CD8-positive, alpha-beta memory T cell (primary cell): ENCODE results near the gene P3H2. TPM values are rescaled to one million over a fixed set of nuclear protein-coding genes. Genes with fewer than 3 reads are reported as not detected.
A peak's percentile ranks its signal among the peaks of the same experiment; 100 is the strongest.

Source experiments
- CTCF ChIA-PET: fragments of 350-600 bp; sonication (Branson Sonifier 250); formaldehyde crosslinking; loops from one replicate; lab custom pipeline; 2021; ENCODE audit warnings: antibody characterized with exemption; lab: Charles Lee
- POLR2A ChIA-PET: fragments of 350-600 bp; sonication (Branson Sonifier 250); formaldehyde crosslinking; loops from one replicate; lab custom pipeline; 2021; ENCODE audit warnings: antibody characterized with exemption; lab: Charles Lee
- DNase-seq, 5 donors: peaks; one replicate each; pipeline versions ENCODE4 v3.0.0 to v3.0.0-alpha.2; 2020 to 2022; ENCODE audit warnings: mixed read lengths in 1 of 5
- H3K27ac ChIP-seq: one replicate; pipeline ENCODE4 v1.7.0; 2013; ENCODE audit warnings: low read depth, mild to moderate bottlenecking, low read length, moderate library complexity
- H3K27me3 ChIP-seq: 2 replicates; pipeline ENCODE4 v1.7.0; 2013; ENCODE audit warnings: low read length, mild to moderate bottlenecking; ENCODE audit not compliant: insufficient read depth, poor library complexity, severe bottlenecking
- H3K36me3 ChIP-seq: 2 replicates; pipeline ENCODE4 v1.7.0; 2013; ENCODE audit warnings: mild to moderate bottlenecking, low read length, moderate library complexity; ENCODE audit not compliant: insufficient read depth
- H3K4me1 ChIP-seq: 2 replicates; pipeline ENCODE4 v1.7.0; 2013; ENCODE audit warnings: mild to moderate bottlenecking, low read length, moderate library complexity; ENCODE audit not compliant: insufficient read depth
- H3K4me3 ChIP-seq: 2 replicates; pipeline ENCODE4 v1.7.0; 2013; ENCODE audit warnings: mild to moderate bottlenecking, low read length
- H3K9me3 ChIP-seq: 2 replicates; pipeline ENCODE4 v1.7.0; 2013; ENCODE audit warnings: mild to moderate bottlenecking, low read length
- H3K27ac Mint-ChIP-seq, 8 donors: one replicate each; pipeline ENCODE4 v1.8.0; 2020 to 2021; ENCODE audit warnings: mixed read lengths in 8 of 8, mild to moderate bottlenecking in 6 of 8, inconsistent platforms in 3 of 8, moderate library complexity in 3 of 8
- H3K27me3 Mint-ChIP-seq, 2 donors: one replicate each; pipeline ENCODE4 v1.8.0; 2020 to 2021; ENCODE audit warnings: mixed read lengths in 2 of 2, mild to moderate bottlenecking in 1 of 2, moderate library complexity in 1 of 2
- H3K36me3 Mint-ChIP-seq, 3 donors: one replicate each; pipeline ENCODE4 v1.8.0; 2020 to 2021; ENCODE audit warnings: mixed read lengths in 3 of 3, inconsistent platforms in 1 of 3, mild to moderate bottlenecking in 1 of 3
- H3K4me1 Mint-ChIP-seq, 3 donors: one replicate each; pipeline ENCODE4 v1.8.0; 2020 to 2021; ENCODE audit warnings: mixed read lengths in 3 of 3, inconsistent platforms in 1 of 3, mild to moderate bottlenecking in 1 of 3
- H3K4me3 Mint-ChIP-seq, 7 donors: one replicate each; pipeline ENCODE4 v1.8.0; 2020 to 2021; ENCODE audit warnings: mixed read lengths in 7 of 7, mild to moderate bottlenecking in 6 of 7, moderate library complexity in 4 of 7, inconsistent platforms in 2 of 7
- H3K9me3 Mint-ChIP-seq, 5 donors: one replicate each; pipeline ENCODE4 v1.8.0; 2020 to 2022; ENCODE audit warnings: mixed read lengths in 5 of 5, mild to moderate bottlenecking in 3 of 5, moderate library complexity in 2 of 5, inconsistent platforms in 1 of 5
- polyA plus RNA-seq: library from polyadenylated mRNA; unstranded; fragments of 300-500 nt; fragmentation: Illumina TruSeq; gene quantifications from one replicate; pipeline ENCODE4 v1.2.3, GENCODE V29; 2021
- total RNA-seq, 2 experiments: library from RNA; stranded (reverse); gene quantifications; one replicate each; pipeline ENCODE4 v1.2.3, GENCODE V29; 2021

The P3H2 gene
- total and polyA plus RNA-seq, 3 experiments from 2014 or later, result not detected

DNA sequence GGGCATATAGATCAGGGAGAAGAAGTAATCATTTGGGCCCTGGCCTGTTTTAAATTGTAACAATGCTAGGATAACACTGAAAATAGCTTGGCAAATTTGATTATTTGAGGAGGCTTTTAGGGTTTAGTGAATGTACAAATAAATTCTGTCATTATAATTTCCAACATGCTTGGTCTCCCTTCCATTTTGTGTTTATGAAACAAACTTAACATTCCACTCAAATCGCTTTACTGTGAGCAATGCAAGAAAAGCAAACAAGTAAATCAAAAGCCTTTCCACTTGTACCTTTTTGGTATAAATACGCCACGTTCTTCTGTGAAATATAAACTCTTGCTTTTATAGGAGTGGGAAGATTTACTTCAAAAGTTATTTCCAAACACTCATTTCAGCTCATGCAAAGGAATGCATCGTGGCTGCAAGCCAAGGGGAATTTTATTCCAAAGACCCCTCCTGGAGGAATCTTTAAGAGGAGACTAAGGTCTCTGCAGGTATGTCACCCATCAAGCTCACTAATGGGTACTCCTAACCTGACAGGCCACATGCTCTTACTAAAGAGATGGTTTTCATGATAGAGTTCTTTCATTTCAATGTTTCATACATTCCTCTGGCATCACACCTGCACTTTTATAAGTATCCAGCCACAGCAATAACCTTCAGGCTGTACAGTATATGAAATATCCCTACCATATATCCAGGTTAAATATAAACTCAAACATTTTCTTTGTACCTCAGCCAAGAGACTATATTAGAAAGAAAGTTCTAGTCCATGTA is 115.2 kb downstream of the P3H2 start:
- no peaks in the 10 kb centered on the region for H3K4me1 ChIP-seq
- H3K9me3 ChIP-seq, result no peaks in the 10 kb centered on the region
- H3K27ac ChIP-seq, result no peak overlapping the region
- Mint-ChIP-seq H3K4me1 (no peaks in the 10 kb centered on the region), H3K9me3 (no peaks in the 10 kb centered on the region), H3K4me3 (no peak overlapping the region), H3K27me3 (peaks cover 2 to 16% of the 10 kb centered on the region in 2 donors), H3K27ac (no peak overlapping the region), H3K36me3 (no peaks in the 10 kb centered on the region)
- CTCF ChIA-PET, result no interaction called here
- H3K4me3 ChIP-seq, result no peak overlapping the region
- POLR2A ChIA-PET, result no interaction called here
- H3K36me3 ChIP-seq, result no peaks in the 10 kb centered on the region
- no peaks in the 10 kb centered on the region for H3K27me3 ChIP-seq
- no peak for DNase-seq

DNA sequence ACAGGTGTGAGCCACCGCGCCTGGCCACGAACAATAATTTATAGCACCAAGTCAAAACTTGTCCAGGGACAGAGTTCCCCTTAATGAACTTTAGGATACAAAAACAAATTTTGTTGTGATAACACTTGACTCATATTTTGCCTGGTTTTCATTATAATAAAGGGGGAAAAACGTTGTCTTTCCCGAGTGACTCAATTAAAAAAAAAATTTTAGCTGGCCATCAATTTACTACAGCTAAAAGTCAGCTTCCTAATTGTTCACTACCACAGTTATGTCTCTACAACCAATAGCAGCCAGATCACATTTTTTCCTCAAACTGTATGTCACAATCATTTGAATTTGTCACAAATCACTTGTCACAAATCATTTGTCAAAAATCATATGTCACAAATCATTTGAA is 116.0 kb downstream of the P3H2 start:
- no peaks in the 10 kb centered on the region for H3K9me3 ChIP-seq
- H3K27me3 ChIP-seq, result no peaks in the 10 kb centered on the region
- H3K4me1 ChIP-seq, result no peaks in the 10 kb centered on the region
- CTCF ChIA-PET, result no interaction called here
- no peaks in the 10 kb centered on the region for H3K36me3 Mint-ChIP-seq
- POLR2A ChIA-PET, result no interaction called here
- H3K4me1 Mint-ChIP-seq, result no peaks in the 10 kb centered on the region
- no peak overlapping the region for H3K4me3 ChIP-seq
- no peak overlapping the region for H3K4me3 Mint-ChIP-seq
- H3K36me3 ChIP-seq, result no peaks in the 10 kb centered on the region
- DNase-seq, result no peak
- no peak overlapping the region for H3K27ac Mint-ChIP-seq
- peaks cover 2 to 16% of the 10 kb centered on the region in 2 donors for H3K27me3 Mint-ChIP-seq
- H3K9me3 Mint-ChIP-seq, result no peaks in the 10 kb centered on the region
- H3K27ac ChIP-seq, result no peak overlapping the region

DNA sequence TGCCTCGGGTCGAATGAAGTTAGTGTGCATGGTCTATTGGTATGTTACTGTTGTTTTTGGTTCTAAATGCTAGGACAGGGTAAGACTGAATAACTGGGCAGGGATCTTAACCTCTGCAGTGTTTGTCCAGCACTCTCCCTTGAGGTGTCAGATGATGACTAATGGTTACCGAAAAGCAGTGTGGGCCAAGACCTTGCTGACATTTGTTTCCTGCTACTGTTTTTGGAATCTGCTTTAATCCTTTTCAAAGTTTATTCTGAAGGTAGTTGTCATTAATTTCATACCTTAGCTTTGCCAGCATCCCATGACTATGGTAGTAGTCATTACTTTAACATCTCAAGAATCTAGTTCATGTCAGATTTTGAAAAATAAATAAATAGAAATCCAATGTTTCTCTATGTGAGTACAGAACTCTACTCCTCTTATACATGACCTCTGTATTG is 117.0 kb downstream of the P3H2 start:
- CTCF ChIA-PET, result no interaction called here
- POLR2A ChIA-PET, result no interaction called here
- H3K4me3 ChIP-seq, result no peak overlapping the region
- Mint-ChIP-seq H3K9me3 (no peaks in the 10 kb centered on the region), H3K36me3 (no peaks in the 10 kb centered on the region), H3K27ac (no peak overlapping the region), H3K4me3 (no peak overlapping the region), H3K4me1 (no peaks in the 10 kb centered on the region), H3K27me3 (peaks cover 2 to 19% of the 10 kb centered on the region in 2 donors)
- no peak overlapping the region for H3K27ac ChIP-seq
- no peaks in the 10 kb centered on the region for H3K27me3 ChIP-seq
- DNase-seq, result no peak
- H3K9me3 ChIP-seq, result no peaks in the 10 kb centered on the region
- H3K4me1 ChIP-seq, result no peaks in the 10 kb centered on the region
- H3K36me3 ChIP-seq, result no peaks in the 10 kb centered on the region

DNA sequence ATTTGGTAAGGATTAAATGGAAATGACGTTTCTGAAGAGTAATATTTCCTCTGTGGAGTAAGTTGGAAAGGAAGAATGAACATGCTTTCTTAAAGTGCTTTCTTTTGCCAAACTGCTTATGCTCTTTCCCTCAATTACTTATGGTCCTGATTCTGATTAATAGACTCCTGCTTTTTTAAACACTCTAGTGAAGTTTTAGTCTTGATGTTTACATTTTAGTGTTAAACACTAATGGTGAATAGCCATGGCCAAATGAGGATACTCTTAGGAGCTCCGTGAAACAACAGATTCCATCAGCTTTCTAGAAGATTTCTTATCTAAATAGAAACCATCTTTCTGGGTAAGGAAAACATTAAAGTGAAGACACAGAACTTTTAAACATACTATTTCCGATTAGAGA is 117.6 kb downstream of the P3H2 start:
- H3K27me3 Mint-ChIP-seq, result peaks cover 2 to 23% of the 10 kb centered on the region in 2 donors
- CTCF ChIA-PET, result no interaction called here
- POLR2A ChIA-PET, result no interaction called here
- Histone ChIP-seq H3K4me3 (no peak overlapping the region), H3K36me3 (no peaks in the 10 kb centered on the region), H3K27me3 (no peaks in the 10 kb centered on the region), H3K27ac (no peak overlapping the region), H3K9me3 (no peaks in the 10 kb centered on the region), H3K4me1 (no peaks in the 10 kb centered on the region)
- no peaks in the 10 kb centered on the region for H3K4me1 Mint-ChIP-seq
- H3K4me3 Mint-ChIP-seq, result no peak overlapping the region
- no peak overlapping the region for H3K27ac Mint-ChIP-seq
- no peaks in the 10 kb centered on the region for H3K9me3 Mint-ChIP-seq
- no peaks in the 10 kb centered on the region for H3K36me3 Mint-ChIP-seq
- DNase-seq, result no peak

DNA sequence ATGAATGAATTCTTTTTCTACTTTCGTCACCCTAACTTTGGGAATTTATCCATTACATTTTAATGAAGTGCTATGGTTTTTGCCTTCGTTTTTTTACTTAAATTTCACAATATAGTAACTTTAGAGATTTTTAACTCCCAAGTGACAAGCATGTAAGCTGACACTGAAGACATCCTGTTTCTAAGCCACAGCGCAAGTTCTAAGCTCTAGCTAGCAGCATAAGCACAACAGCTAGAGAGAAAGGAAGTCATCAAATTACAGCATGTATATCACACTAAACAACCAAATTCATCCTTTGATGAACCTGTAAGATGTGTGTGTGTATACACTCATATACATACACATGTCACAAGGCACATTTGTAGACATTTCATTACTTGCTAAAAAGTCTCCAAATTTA is 119.3 kb downstream of the P3H2 start:
- Histone ChIP-seq H3K27ac (no peak overlapping the region), H3K27me3 (no peaks in the 10 kb centered on the region), H3K4me1 (no peaks in the 10 kb centered on the region), H3K4me3 (no peak overlapping the region), H3K36me3 (no peaks in the 10 kb centered on the region), H3K9me3 (no peaks in the 10 kb centered on the region)
- H3K27ac Mint-ChIP-seq, result no peak overlapping the region
- H3K27me3 Mint-ChIP-seq, result peaks cover 2 to 20% of the 10 kb centered on the region in 2 donors
- CTCF ChIA-PET, result no interaction called here
- no peaks in the 10 kb centered on the region for H3K4me1 Mint-ChIP-seq
- no peaks in the 10 kb centered on the region for H3K36me3 Mint-ChIP-seq
- DNase-seq, result no peak
- H3K9me3 Mint-ChIP-seq, result no peaks in the 10 kb centered on the region
- H3K4me3 Mint-ChIP-seq, result no peak overlapping the region
- POLR2A ChIA-PET, result no interaction called here

DNA sequence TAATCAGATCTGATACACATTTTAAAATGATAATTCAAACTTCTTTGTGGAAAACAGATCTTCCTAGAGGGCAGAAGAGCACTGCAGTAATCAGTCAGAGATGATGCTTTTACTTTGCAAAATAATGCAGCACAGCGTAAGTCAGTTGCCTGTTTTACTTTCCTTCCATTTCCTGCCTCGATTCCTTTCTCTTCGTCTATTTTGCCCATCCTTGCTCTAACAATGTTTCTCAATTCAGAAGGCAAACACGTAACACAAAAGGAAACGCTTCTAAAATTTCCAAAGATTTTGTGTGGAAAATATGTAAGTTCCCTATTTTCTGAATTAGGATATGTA is 119.9 kb downstream of the P3H2 start:
- H3K36me3 Mint-ChIP-seq, result no peaks in the 10 kb centered on the region
- Histone ChIP-seq H3K4me1 (no peaks in the 10 kb centered on the region), H3K27me3 (no peaks in the 10 kb centered on the region), H3K4me3 (no peak overlapping the region), H3K27ac (no peak overlapping the region), H3K36me3 (no peaks in the 10 kb centered on the region), H3K9me3 (no peaks in the 10 kb centered on the region)
- H3K4me3 Mint-ChIP-seq, result no peak overlapping the region
- H3K27ac Mint-ChIP-seq, result no peak overlapping the region
- POLR2A ChIA-PET, result no interaction called here
- no peaks in the 10 kb centered on the region for H3K4me1 Mint-ChIP-seq
- CTCF ChIA-PET, result no interaction called here
- H3K9me3 Mint-ChIP-seq, result peaks cover 0 to 3% (median 0%) of the 10 kb centered on the region in 5 donors
- peaks cover 2 to 23% of the 10 kb centered on the region in 2 donors for H3K27me3 Mint-ChIP-seq
- DNase-seq, result no peak

DNA sequence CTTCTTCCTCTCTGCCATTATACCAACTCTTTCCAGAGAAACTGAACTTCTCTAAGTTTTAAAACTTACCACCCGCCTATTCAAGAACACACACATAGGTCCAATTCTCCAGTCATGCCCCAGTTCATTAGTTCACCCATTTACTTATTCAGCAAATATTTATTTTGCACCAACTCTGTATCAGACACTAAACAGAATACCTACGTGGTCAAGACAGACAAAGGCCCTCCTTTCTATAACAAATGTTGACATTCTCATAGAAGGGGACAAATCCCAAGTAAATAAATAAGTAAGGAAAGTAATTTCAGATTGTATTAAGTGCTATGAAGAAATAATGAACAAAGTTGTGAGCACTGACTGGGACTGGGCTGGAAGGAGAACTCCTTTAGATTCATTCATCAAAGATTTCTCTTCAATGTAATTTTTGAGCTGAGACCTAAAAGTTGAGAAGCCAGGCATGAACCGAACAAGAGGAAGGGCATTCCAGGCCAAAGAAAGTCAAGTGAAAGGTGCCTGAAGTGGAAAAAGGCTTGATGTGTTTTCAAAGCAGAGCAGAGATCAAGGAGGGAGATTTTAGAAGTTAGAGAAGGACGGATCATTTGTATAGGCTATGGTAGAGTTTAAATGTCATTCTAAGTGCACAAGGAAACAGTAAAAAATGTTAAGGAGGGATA is 120.4 kb downstream of the P3H2 start:
- Histone ChIP-seq H3K4me3 (no peak overlapping the region), H3K27ac (no peak overlapping the region), H3K9me3 (no peaks in the 10 kb centered on the region), H3K27me3 (no peaks in the 10 kb centered on the region), H3K36me3 (no peaks in the 10 kb centered on the region), H3K4me1 (no peaks in the 10 kb centered on the region)
- H3K4me1 Mint-ChIP-seq, result no peaks in the 10 kb centered on the region
- no peak overlapping the region for H3K27ac Mint-ChIP-seq
- peaks cover 0 to 3% (median 0%) of the 10 kb centered on the region in 5 donors for H3K9me3 Mint-ChIP-seq
- ChIA-PET CTCF (no interaction called here), POLR2A (no interaction called here)
- no peak for DNase-seq
- no peak overlapping the region for H3K4me3 Mint-ChIP-seq
- no peaks in the 10 kb centered on the region for H3K36me3 Mint-ChIP-seq
- H3K27me3 Mint-ChIP-seq, result peaks cover 5 to 23% of the 10 kb centered on the region in 2 donors

DNA sequence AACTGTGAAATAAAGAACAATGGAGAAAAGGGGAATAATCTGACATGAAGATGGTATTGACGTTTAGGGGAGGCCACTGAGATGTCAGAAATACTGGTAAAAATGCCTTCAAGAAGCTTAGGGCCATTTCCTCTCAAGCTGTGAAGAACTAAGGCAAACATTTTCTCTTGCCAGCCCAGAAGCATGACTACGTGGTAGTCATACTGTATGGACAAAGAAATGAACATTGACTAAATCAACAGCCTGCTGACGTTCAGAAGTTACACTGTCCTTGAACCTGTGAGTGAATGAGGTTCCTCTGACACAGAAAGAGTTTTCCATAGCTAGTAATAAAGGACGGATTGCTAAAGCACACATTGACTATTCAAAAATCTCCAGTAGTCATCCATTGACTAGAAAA is 121.0 kb downstream of the P3H2 start:
- Histone ChIP-seq H3K36me3 (no peaks in the 10 kb centered on the region), H3K4me1 (no peaks in the 10 kb centered on the region), H3K4me3 (no peak overlapping the region), H3K27me3 (no peaks in the 10 kb centered on the region), H3K9me3 (no peaks in the 10 kb centered on the region), H3K27ac (no peak overlapping the region)
- CTCF ChIA-PET, result no interaction called here
- Mint-ChIP-seq H3K4me3 (no peak overlapping the region), H3K27ac (peak overlapping the region in 1 of 8 donors; percentile 6), H3K36me3 (no peaks in the 10 kb centered on the region), H3K27me3 (peaks cover 5 to 23% of the 10 kb centered on the region in 2 donors), H3K9me3 (peaks cover 0 to 3% (median 0%) of the 10 kb centered on the region in 5 donors), H3K4me1 (no peaks in the 10 kb centered on the region)
- no peak for DNase-seq
- POLR2A ChIA-PET, result no interaction called here
